ENCODE results near the gene STX4. TPM values are rescaled to one million over a fixed set of nuclear protein-coding genes. Genes with fewer than 3 reads are reported as not detected.

The STX4 gene
- total RNA-seq, 4 donors from 2014 or later, result 50.8 to 163 (median 79.7) TPM

- peaks cover 0 to 15% (median 5%) of the 10 kb centered on the region in 4 donors for H3K36me3 ChIP-seq
- H3K27me3 ChIP-seq, result no peaks in the 10 kb centered on the region
- H3K27ac ChIP-seq, result no peak overlapping the region
- no peaks in the 10 kb centered on the region for H3K9me3 ChIP-seq
- no peak overlapping the region for H3K4me3 ChIP-seq
- WGBS, 2 donors (ENCODE audit: low coverage in 1 of 2), result 83 to 100% methylated on average over 2 to 4 of the region's 4 CpGs
- DNase-seq, result no peak
- H3K4me1 ChIP-seq, result peaks cover 0 to 3% (median 0%) of the 10 kb centered on the region in 4 donors
- intact Hi-C loops (cut with DNase I; ENCODE audit: low total_unique reads), result no loop called here
- in situ Hi-C loops (cut with MboI; ENCODE audit: low pct_ligation_motif_present in 1 of 4, low pct_unique_long_range_greater_than_20kb in 1 of 4, low sequenced_read_pairs in 3 of 4), result no loop called here
- no peak for TF ChIP-seq EP300 (IDR thresholded peaks at IDR 0.05; ENCODE audit: low read depth)
- no peak for TF ChIP-seq POLR2AphosphoS5 (IDR thresholded peaks at IDR 0.05)
- no peak for TF ChIP-seq POLR2A (IDR thresholded peaks at IDR 0.05)
- TF ChIP-seq CTCF (IDR thresholded peaks at IDR 0.05), result no peak
These were observed 10.6 kb downstream of the STX4 start for GRCh38 chr16:31043898-31044481.

- 93 to 99% methylated on average over 8 to 10 of the region's 10 CpGs for WGBS, 2 donors (ENCODE audit: low coverage in 1 of 2)
- intact Hi-C loops (cut with DNase I; ENCODE audit: low total_unique reads) (no loop called here), in situ Hi-C loops (cut with MboI; ENCODE audit: low pct_ligation_motif_present in 1 of 4, low pct_unique_long_range_greater_than_20kb in 1 of 4, low sequenced_read_pairs in 3 of 4) (no loop called here)
These were observed 17.1 kb downstream of the STX4 start for GRCh38 chr16:31050280-31051030.

GRCh38 chr16:31052114-31052513, 18.8 kb downstream of the STX4 start:
- peaks cover 0 to 4% (median 1%) of the 10 kb centered on the region in 4 donors for H3K4me1 ChIP-seq
- no peak overlapping the region for H3K27ac ChIP-seq
- 45 to 50% methylated on average over 2 of the region's 2 CpGs for WGBS, 2 donors (ENCODE audit: low coverage in 1 of 2)
- H3K27me3 ChIP-seq, result no peaks in the 10 kb centered on the region
- H3K9me3 ChIP-seq, result no peaks in the 10 kb centered on the region
- TF ChIP-seq POLR2AphosphoS5 (IDR thresholded peaks at IDR 0.05) (peak in 1 of 3 donors; percentile 12), CTCF (IDR thresholded peaks at IDR 0.05) (no peak), POLR2A (IDR thresholded peaks at IDR 0.05) (no peak), EP300 (IDR thresholded peaks at IDR 0.05; ENCODE audit: low read depth) (no peak)
- in situ Hi-C loops (cut with MboI; ENCODE audit: low pct_ligation_motif_present in 1 of 4, low pct_unique_long_range_greater_than_20kb in 1 of 4, low sequenced_read_pairs in 3 of 4) (no loop called here), intact Hi-C loops (cut with DNase I; ENCODE audit: low total_unique reads) (no loop called here)
- H3K4me3 ChIP-seq, result no peak overlapping the region
- no peaks in the 10 kb centered on the region for H3K36me3 ChIP-seq
- peak; percentile 36 for DNase-seq

More at GRCh38 chr16:31050280-31051030, 17.1 kb downstream of the STX4 start:
- H3K27me3 ChIP-seq, result no peaks in the 10 kb centered on the region
- no peak overlapping the region for H3K4me3 ChIP-seq
- H3K36me3 ChIP-seq, result no peaks in the 10 kb centered on the region
- TF ChIP-seq CTCF (IDR thresholded peaks at IDR 0.05) (no peak), EP300 (IDR thresholded peaks at IDR 0.05; ENCODE audit: low read depth) (no peak), POLR2AphosphoS5 (IDR thresholded peaks at IDR 0.05) (no peak), POLR2A (IDR thresholded peaks at IDR 0.05) (no peak)
- no peak overlapping the region for H3K27ac ChIP-seq
- DNase-seq, result no peak
- H3K4me1 ChIP-seq, result peaks cover 0 to 4% (median 1%) of the 10 kb centered on the region in 4 donors
- no peaks in the 10 kb centered on the region for H3K9me3 ChIP-seq

- peaks cover 0 to 3% (median 0%) of the 10 kb centered on the region in 4 donors for H3K36me3 ChIP-seq
- DNase-seq, result no peak
- no peak overlapping the region for H3K27ac ChIP-seq
- H3K9me3 ChIP-seq, result no peaks in the 10 kb centered on the region
- in situ Hi-C loops (cut with MboI; ENCODE audit: low pct_ligation_motif_present in 1 of 4, low pct_unique_long_range_greater_than_20kb in 1 of 4, low sequenced_read_pairs in 3 of 4), result no loop called here
- TF ChIP-seq POLR2A (IDR thresholded peaks at IDR 0.05) (no peak), POLR2AphosphoS5 (IDR thresholded peaks at IDR 0.05) (no peak), EP300 (IDR thresholded peaks at IDR 0.05; ENCODE audit: low read depth) (no peak), CTCF (IDR thresholded peaks at IDR 0.05) (no peak)
- WGBS, 2 donors (ENCODE audit: low coverage in 1 of 2), result 84 to 94% methylated on average over 3 to 4 of the region's 4 CpGs
- peaks cover 0 to 4% (median 1%) of the 10 kb centered on the region in 4 donors for H3K4me1 ChIP-seq
- no peak overlapping the region for H3K4me3 ChIP-seq
- intact Hi-C loops (cut with DNase I; ENCODE audit: low total_unique reads), result no loop called here
- H3K27me3 ChIP-seq, result no peaks in the 10 kb centered on the region
These were observed 22.3 kb downstream of the STX4 start for GRCh38 chr16:31055613-31056012.
